Eye (tissue), 1 donor: Measurements from ENCODE around the gene APOBEC2.

ENCODE experiments used
- DNase-seq: peaks from one replicate; pipeline ENCODE4 v3.0.0-alpha.2; 2015

APOBEC2 gene

GRCh38 chr6:41062056-41062455, 9.1 kb downstream of the APOBEC2 start:
- DNase-seq, result no peak

GRCh38 chr6:41063884-41064285, 10.9 kb downstream of the APOBEC2 start:
- DNase-seq, result no peak

GRCh38 chr6:41064841-41065240, 11.8 kb downstream of the APOBEC2 start:
- no peak for DNase-seq

GRCh38 chr6:41065550-41066026, 12.6 kb downstream of the APOBEC2 start:
- DNase-seq, result no peak

- DNase-seq, result peak; percentile 92
These were observed 13.9 kb downstream of the APOBEC2 start for GRCh38 chr6:41066867-41067304.

- no peak for DNase-seq
These were observed 18.5 kb downstream of the APOBEC2 start for GRCh38 chr6:41071501-41071922.

- peak; percentile 100 for DNase-seq
These were observed 19.2 kb downstream of the APOBEC2 start, which contains the start of gene OARD1 for GRCh38 chr6:41071923-41072835. OARD1 (minus strand) TSS chr6:41072356; CDS start chr6:41071634, 722 bp downstream.

GRCh38 chr6:41072836-41073202, 19.8 kb downstream of the APOBEC2 start, which contains the start of gene NFYA:
NFYA (plus strand) TSS chr6:41072974; CDS start chr6:41079090, 6,116 bp downstream.
- no peak for DNase-seq

GRCh38 chr6:41073203-41073967, 20.4 kb downstream of the APOBEC2 start:
- DNase-seq, result peak; percentile 93

- no peak for DNase-seq
These were observed 21.1 kb downstream of the APOBEC2 start for GRCh38 chr6:41073968-41074691.

GRCh38 chr6:41074692-41075436, 21.9 kb downstream of the APOBEC2 start:
- no peak for DNase-seq

GRCh38 chr6:41075651-41076626, 22.9 kb downstream of the APOBEC2 start:
- no peak for DNase-seq

GRCh38 chr6:41077536-41077935, 24.5 kb downstream of the APOBEC2 start:
- no peak for DNase-seq

- no peak for DNase-seq
These were observed 25.1 kb downstream of the APOBEC2 start for GRCh38 chr6:41078101-41078500.

GRCh38 chr6:41079080-41079479, 26.1 kb downstream of the APOBEC2 start:
- no peak for DNase-seq

- DNase-seq, result no peak
These were observed 27.6 kb downstream of the APOBEC2 start for GRCh38 chr6:41080621-41081020.

GRCh38 chr6:41083072-41083471, 30.1 kb downstream of the APOBEC2 start:
- DNase-seq, result no peak

GRCh38 chr6:41085182-41085581, 32.2 kb downstream of the APOBEC2 start:
- no peak for DNase-seq

GRCh38 chr6:41088451-41088850, 35.4 kb downstream of the APOBEC2 start:
- no peak for DNase-seq

GRCh38 chr6:41090841-41091761, 38.1 kb downstream of the APOBEC2 start:
- no peak for DNase-seq
